Adipose tissue (tissue), 3 donors: ENCODE results near the gene DCTN2. TPM values are rescaled to one million over a fixed set of nuclear protein-coding genes. Genes with fewer than 3 reads are reported as not detected.
"Not testable (repeated sequence)": the region's sequence is repeated elsewhere in the genome, so short reads cannot be mapped to it uniquely, and the experiment has no call there.

Source experiments
- H3K27ac ChIP-seq: one replicate; pipeline ENCODE4 v1.5.1; 2013; ENCODE audit warnings: low read depth, low read length
- WGBS, 3 donors: extraction: QIAGEN DNeasy Blood & Tissue Kit; methylation state at CpG; one replicate each; pipeline ENCODE4 v1.1.7; 2013; 5-methylcytosine and 5-hydroxymethylcytosine counted together
- polyA plus RNA-seq, 3 donors: library from polyadenylated mRNA; stranded (reverse); fragments of 200-250 nt; gene quantifications; one replicate each; pipeline ENCODE4 v1.2.3, GENCODE V29; 2013
- donor health status: healthy with polysubstance abuse.
- donor health status: Bipolar disorder and iron deficiency.
- donor health status: healthy.

Gene DCTN2
- 10 to 100 TPM; 88.6 to 95.1 (median 93.2) TPM for polyA plus RNA-seq

- WGBS, 3 donors = 0 to 1% (median 1%) methylated on average over 50 to 56 of the region's 56 CpGs
- peak within 1 kb of the TSS; percentile 28 for H3K27ac ChIP-seq
These were observed at the start of gene DCTN2 for GRCh38 chr12:57546438-57547287. DCTN2 (minus strand) TSS chr12:57547192; CDS start chr12:57547063, 129 bp downstream.

- WGBS, 3 donors = 77 to 85% (median 82%) methylated on average over 4 of the region's 4 CpGs
- H3K27ac ChIP-seq = no peak overlapping the region
These were observed 46.2 kb upstream of the DCTN2 start for GRCh38 chr12:57593187-57593586.

GRCh38 chr12:57592551-57593165, 45.7 kb upstream of the DCTN2 start:
- 76 to 88% (median 76%) methylated on average over 2 of the region's 2 CpGs for WGBS, 3 donors
- H3K27ac ChIP-seq = no peak overlapping the region

- 18 to 54% (median 48%) methylated on average over 10 of the region's 10 CpGs for WGBS, 3 donors
- H3K27ac ChIP-seq = no peak overlapping the region
These were observed 44.9 kb upstream of the DCTN2 start for GRCh38 chr12:57591782-57592325.

GRCh38 chr12:57590864-57591781, 44.1 kb upstream of the DCTN2 start, which contains the start of gene PIP4K2C:
PIP4K2C (plus strand) TSS chr12:57591192; CDS start chr12:57591290, 98 bp downstream.
- 1% methylated on average over 69 of the region's 69 CpGs for WGBS, 3 donors

GRCh38 chr12:57590479-57590863, 43.5 kb upstream of the DCTN2 start:
- WGBS, 3 donors = 18 to 25% (median 19%) methylated on average over 2 of the region's 2 CpGs

More at GRCh38 chr12:57590864-57591781, 44.1 kb upstream of the DCTN2 start, which contains the start of gene PIP4K2C:
- no peak within 1 kb of the TSS for H3K27ac ChIP-seq

GRCh38 chr12:57588951-57589610, 42.1 kb upstream of the DCTN2 start:
- 87 to 91% (median 88%) methylated on average over 15 of the region's 15 CpGs for WGBS, 3 donors
- H3K27ac ChIP-seq = not testable (repeated sequence)

More at GRCh38 chr12:57590479-57590863, 43.5 kb upstream of the DCTN2 start:
- no peak overlapping the region for H3K27ac ChIP-seq

GRCh38 chr12:57586832-57587429, 39.9 kb upstream of the DCTN2 start:
- WGBS, 3 donors = 76 to 91% (median 89%) methylated on average over 3 of the region's 3 CpGs
- H3K27ac ChIP-seq = no peak overlapping the region

- no peak overlapping the region for H3K27ac ChIP-seq
- WGBS, 3 donors = 91 to 97% (median 91%) methylated on average over 3 of the region's 3 CpGs
These were observed 39.1 kb upstream of the DCTN2 start for GRCh38 chr12:57586128-57586527.

- WGBS, 3 donors = 68 to 81% (median 80%) methylated on average over 2 of the region's 2 CpGs
- no peak overlapping the region for H3K27ac ChIP-seq
These were observed 38.2 kb upstream of the DCTN2 start for GRCh38 chr12:57585156-57585555.

GRCh38 chr12:57584690-57585089, 37.7 kb upstream of the DCTN2 start:
- H3K27ac ChIP-seq = no peak overlapping the region

GRCh38 chr12:57584050-57584449, 37.1 kb upstream of the DCTN2 start:
- 86 to 100% (median 98%) methylated on average over 2 of the region's 2 CpGs for WGBS, 3 donors

GRCh38 chr12:57583008-57583831, 36.2 kb upstream of the DCTN2 start:
- WGBS, 3 donors = 45 to 49% (median 47%) methylated on average over 13 of the region's 13 CpGs
- no peak overlapping the region for H3K27ac ChIP-seq

More at GRCh38 chr12:57584050-57584449, 37.1 kb upstream of the DCTN2 start:
- no peak overlapping the region for H3K27ac ChIP-seq

GRCh38 chr12:57582440-57582839, 35.4 kb upstream of the DCTN2 start:
- 97 to 100% (median 100%) methylated on average over 1 of the region's 1 CpG for WGBS, 3 donors
- no peak overlapping the region for H3K27ac ChIP-seq

GRCh38 chr12:57581802-57582201, 34.8 kb upstream of the DCTN2 start:
- 84 to 92% (median 90%) methylated on average over 1 of the region's 1 CpG for WGBS, 3 donors

GRCh38 chr12:57580466-57580795, 33.4 kb upstream of the DCTN2 start:
- 83 to 93% (median 93%) methylated on average over 4 of the region's 4 CpGs for WGBS, 3 donors
- H3K27ac ChIP-seq = no peak overlapping the region

More at GRCh38 chr12:57581802-57582201, 34.8 kb upstream of the DCTN2 start:
- H3K27ac ChIP-seq = no peak overlapping the region
